ENCODE data around the gene RPS16.
A peak's percentile ranks its signal among the peaks of the same experiment; 100 is the strongest.

The RPS16 gene

DNA sequence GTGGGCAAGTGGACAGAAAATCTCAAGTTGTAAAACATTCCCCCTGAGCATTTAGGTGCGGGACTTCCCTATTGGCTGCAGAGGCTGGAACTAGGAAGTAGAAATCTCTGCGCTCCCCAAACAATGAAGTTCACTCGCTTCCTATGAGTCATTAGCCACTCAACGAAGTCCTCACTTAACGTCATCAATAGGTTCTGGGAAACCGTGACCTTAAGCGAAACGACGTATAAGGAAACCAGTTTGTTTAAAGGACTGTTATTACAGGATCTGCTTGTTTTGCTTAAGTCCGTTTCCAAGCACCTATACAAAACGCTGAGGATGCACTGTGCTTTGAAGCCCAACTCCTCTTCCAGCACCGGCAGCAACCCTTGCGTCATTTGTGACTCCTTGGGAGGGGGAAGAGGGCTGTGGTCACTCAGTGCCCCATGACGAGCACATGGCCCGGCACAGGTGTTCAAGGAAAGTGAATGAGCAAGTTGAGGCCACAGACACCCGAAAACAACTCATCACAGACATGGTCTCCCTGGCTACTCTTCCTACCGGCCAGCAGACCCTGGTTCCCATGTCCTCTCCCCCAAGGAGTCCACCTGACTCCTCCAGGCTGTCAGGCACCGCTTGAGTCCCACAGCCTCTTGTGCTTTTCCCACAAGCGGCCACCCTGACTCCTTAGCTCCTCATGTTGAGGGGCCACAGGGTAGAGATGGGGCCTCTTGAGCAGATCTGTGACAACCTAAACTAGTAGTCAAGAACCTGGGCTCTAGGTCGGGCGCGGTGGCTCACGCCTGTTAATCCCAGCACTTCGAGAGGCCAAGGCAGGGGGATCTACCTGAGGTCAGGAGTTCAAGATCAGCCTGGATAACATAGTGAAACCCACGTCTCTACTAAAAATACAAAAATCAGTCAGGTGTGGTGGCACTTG is 4.8 kb downstream of the RPS16 start:
- Histone ChIP-seq H3K9me3 (ENCODE audit: control insufficient read depth, insufficient read depth, low read depth, low read length) (no peaks in the 10 kb centered on the region), H3K36me3 (ENCODE audit: control insufficient read depth, insufficient read depth, low read length) (peaks cover 35% of the 10 kb centered on the region), H3K27me3 (ENCODE audit: control insufficient read depth, insufficient read depth, low read length) (no peaks in the 10 kb centered on the region), H3K9ac (ENCODE audit: low read length) (peak overlapping the region; percentile 47), H3K27ac (ENCODE audit: low read depth, low read length) (peak overlapping the region; percentile 36; the same call in 1 of the 2 replicates), H3K4me3 (ENCODE audit: low read depth, low read length) (peak overlapping the region; percentile 19; the same call in 1 of the 2 replicates), H3K4me1 (ENCODE audit: control insufficient read depth, insufficient read depth, low read length) (peaks cover 38% of the 10 kb centered on the region)

- Histone ChIP-seq H3K27me3 (ENCODE audit: control insufficient read depth, insufficient read depth, low read length) (no peaks in the 10 kb centered on the region), H3K27ac (ENCODE audit: low read depth, low read length) (peak overlapping the region; percentile 81), H3K9me3 (ENCODE audit: control insufficient read depth, insufficient read depth, low read depth, low read length) (no peaks in the 10 kb centered on the region), H3K4me3 (ENCODE audit: low read depth, low read length) (peak overlapping the region; percentile 41), H3K4me1 (ENCODE audit: control insufficient read depth, insufficient read depth, low read length) (peaks cover 30% of the 10 kb centered on the region), H3K9ac (ENCODE audit: low read length) (peak overlapping the region; percentile 79), H3K36me3 (ENCODE audit: control insufficient read depth, insufficient read depth, low read length) (peaks cover 36% of the 10 kb centered on the region)
Observed at GRCh38 chr19:39428283-39429112, 7.3 kb downstream of the RPS16 start.

DNA sequence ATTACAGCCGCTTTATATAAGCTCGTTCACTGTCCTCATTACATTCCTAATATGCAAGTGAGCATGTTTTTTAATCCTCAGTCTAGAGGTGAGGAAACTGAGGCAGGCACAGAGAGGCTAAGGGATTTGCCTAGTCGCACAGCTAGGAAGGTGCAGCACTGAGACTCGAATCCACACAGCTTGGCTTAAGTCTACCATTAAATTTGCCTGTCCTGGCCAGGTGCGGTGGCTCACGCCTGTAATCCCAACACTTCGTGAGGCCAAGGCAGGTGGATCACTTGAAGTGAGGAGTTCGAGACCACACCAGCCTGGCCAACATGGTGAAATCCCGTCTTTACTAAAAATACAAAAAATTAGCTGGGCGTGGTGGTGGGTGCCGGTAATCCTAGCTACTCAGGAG is 8.0 kb downstream of the RPS16 start:
- peaks cover 30% of the 10 kb centered on the region for H3K4me1 ChIP-seq (ENCODE audit: control insufficient read depth, insufficient read depth, low read length)
- H3K36me3 ChIP-seq (ENCODE audit: control insufficient read depth, insufficient read depth, low read length): peaks cover 36% of the 10 kb centered on the region
- H3K9me3 ChIP-seq (ENCODE audit: control insufficient read depth, insufficient read depth, low read depth, low read length): no peaks in the 10 kb centered on the region
- no peaks in the 10 kb centered on the region for H3K27me3 ChIP-seq (ENCODE audit: control insufficient read depth, insufficient read depth, low read length)
- H3K9ac ChIP-seq (ENCODE audit: low read length): peak overlapping the region; percentile 17
- peak overlapping the region; percentile 81 for H3K27ac ChIP-seq (ENCODE audit: low read depth, low read length)
- H3K4me3 ChIP-seq (ENCODE audit: low read depth, low read length): no peak overlapping the region

- H3K4me1 ChIP-seq (ENCODE audit: control insufficient read depth, insufficient read depth, low read length): peaks cover 29% of the 10 kb centered on the region
- no peak overlapping the region for H3K4me3 ChIP-seq (ENCODE audit: low read depth, low read length)
- no peaks in the 10 kb centered on the region for H3K27me3 ChIP-seq (ENCODE audit: control insufficient read depth, insufficient read depth, low read length)
- peaks cover 46% of the 10 kb centered on the region for H3K36me3 ChIP-seq (ENCODE audit: control insufficient read depth, insufficient read depth, low read length)
- H3K9ac ChIP-seq (ENCODE audit: low read length): no peak overlapping the region
- no peaks in the 10 kb centered on the region for H3K9me3 ChIP-seq (ENCODE audit: control insufficient read depth, insufficient read depth, low read depth, low read length)
- H3K27ac ChIP-seq (ENCODE audit: low read depth, low read length): no peak overlapping the region
Observed at GRCh38 chr19:39426170-39426569, 9.6 kb downstream of the RPS16 start.

DNA sequence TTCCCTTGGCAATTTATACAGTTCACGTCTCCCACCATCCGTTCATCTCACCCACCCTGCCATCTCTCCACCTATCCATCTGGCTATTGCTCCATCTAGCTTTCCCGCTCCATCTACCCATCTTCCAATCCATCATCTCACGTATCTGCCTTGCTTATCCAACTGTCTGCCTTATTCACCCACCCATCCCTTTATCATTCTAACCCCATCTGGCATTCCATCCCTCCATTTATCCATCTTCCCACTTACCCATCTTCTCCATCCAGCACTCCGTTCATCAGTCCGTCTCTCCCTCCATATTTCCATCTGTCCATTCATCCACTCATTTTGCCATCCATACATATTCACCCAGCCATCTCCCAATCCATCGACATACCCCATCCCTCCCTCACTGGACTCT is 10.0 kb downstream of the RPS16 start:
- Histone ChIP-seq H3K4me1 (ENCODE audit: control insufficient read depth, insufficient read depth, low read length) (peaks cover 24% of the 10 kb centered on the region), H3K9me3 (ENCODE audit: control insufficient read depth, insufficient read depth, low read depth, low read length) (no peaks in the 10 kb centered on the region), H3K36me3 (ENCODE audit: control insufficient read depth, insufficient read depth, low read length) (peaks cover 50% of the 10 kb centered on the region), H3K9ac (ENCODE audit: low read length) (no peak overlapping the region), H3K27ac (ENCODE audit: low read depth, low read length) (no peak overlapping the region), H3K4me3 (ENCODE audit: low read depth, low read length) (no peak overlapping the region), H3K27me3 (ENCODE audit: control insufficient read depth, insufficient read depth, low read length) (no peaks in the 10 kb centered on the region)

- Histone ChIP-seq H3K9me3 (ENCODE audit: control insufficient read depth, insufficient read depth, low read depth, low read length) (no peaks in the 10 kb centered on the region), H3K4me1 (ENCODE audit: control insufficient read depth, insufficient read depth, low read length) (peaks cover 19% of the 10 kb centered on the region), H3K27ac (ENCODE audit: low read depth, low read length) (no peak overlapping the region), H3K27me3 (ENCODE audit: control insufficient read depth, insufficient read depth, low read length) (no peaks in the 10 kb centered on the region), H3K4me3 (ENCODE audit: low read depth, low read length) (no peak overlapping the region), H3K36me3 (ENCODE audit: control insufficient read depth, insufficient read depth, low read length) (peaks cover 58% of the 10 kb centered on the region), H3K9ac (ENCODE audit: low read length) (no peak overlapping the region)
Observed at GRCh38 chr19:39424934-39425333, 10.8 kb downstream of the RPS16 start.

DNA sequence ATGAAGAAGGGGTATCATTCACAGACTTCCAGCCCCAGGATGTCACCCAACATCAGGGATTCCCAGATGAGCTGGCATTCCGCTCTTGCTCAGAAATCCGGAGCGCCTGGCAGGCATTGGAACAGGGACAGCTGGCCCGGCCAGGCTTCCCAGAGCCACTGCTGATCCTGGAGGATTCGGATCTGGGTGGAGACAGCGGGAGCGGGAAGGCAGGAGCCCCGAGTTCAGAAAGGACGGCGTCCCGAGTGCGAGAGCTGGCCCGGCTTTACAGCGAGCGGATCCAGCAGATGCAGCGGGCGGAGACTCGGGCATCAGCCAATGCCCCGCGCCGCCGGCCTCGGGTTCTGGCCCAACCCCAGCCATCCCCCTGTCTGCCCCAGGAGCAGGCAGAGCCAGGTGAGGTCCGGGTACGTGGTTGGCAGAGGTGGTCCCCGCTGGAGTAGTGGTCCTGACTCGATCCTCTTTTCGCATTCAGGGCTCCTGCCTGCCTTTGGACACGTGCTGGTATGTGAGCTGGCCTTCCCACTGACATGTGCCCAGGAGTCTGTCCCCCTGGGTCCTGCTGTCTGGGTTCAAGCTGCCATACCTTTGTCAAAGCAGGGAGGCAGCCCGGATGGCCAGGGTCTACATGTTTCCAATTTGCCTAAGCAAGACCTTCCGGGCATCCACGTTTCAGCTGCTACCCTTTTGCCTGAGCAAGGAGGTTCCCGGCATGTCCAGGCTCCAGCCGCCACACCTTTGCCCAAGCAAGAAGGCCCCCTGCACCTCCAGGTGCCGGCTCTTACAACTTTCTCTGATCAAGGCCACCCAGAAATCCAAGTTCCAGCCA is 12.3 kb downstream of the RPS16 start:
- H3K9ac ChIP-seq (ENCODE audit: low read length): no peak overlapping the region
- H3K9me3 ChIP-seq (ENCODE audit: control insufficient read depth, insufficient read depth, low read depth, low read length): no peaks in the 10 kb centered on the region
- H3K4me1 ChIP-seq (ENCODE audit: control insufficient read depth, insufficient read depth, low read length): peaks cover 11% of the 10 kb centered on the region
- H3K36me3 ChIP-seq (ENCODE audit: control insufficient read depth, insufficient read depth, low read length): peaks cover 69% of the 10 kb centered on the region
- H3K27me3 ChIP-seq (ENCODE audit: control insufficient read depth, insufficient read depth, low read length): no peaks in the 10 kb centered on the region
- H3K4me3 ChIP-seq (ENCODE audit: low read depth, low read length): no peak overlapping the region
- H3K27ac ChIP-seq (ENCODE audit: low read depth, low read length): no peak overlapping the region

- no peaks in the 10 kb centered on the region for H3K9me3 ChIP-seq (ENCODE audit: control insufficient read depth, insufficient read depth, low read depth, low read length)
- no peaks in the 10 kb centered on the region for H3K4me1 ChIP-seq (ENCODE audit: control insufficient read depth, insufficient read depth, low read length)
- no peak overlapping the region for H3K27ac ChIP-seq (ENCODE audit: low read depth, low read length)
- no peaks in the 10 kb centered on the region for H3K27me3 ChIP-seq (ENCODE audit: control insufficient read depth, insufficient read depth, low read length)
- no peak overlapping the region for H3K9ac ChIP-seq (ENCODE audit: low read length)
- H3K36me3 ChIP-seq (ENCODE audit: control insufficient read depth, insufficient read depth, low read length): peaks cover 81% of the 10 kb centered on the region
- no peak overlapping the region for H3K4me3 ChIP-seq (ENCODE audit: low read depth, low read length)
Observed at GRCh38 chr19:39422020-39422419, 13.7 kb downstream of the RPS16 start.

- Histone ChIP-seq H3K27me3 (ENCODE audit: control insufficient read depth, insufficient read depth, low read length) (no peaks in the 10 kb centered on the region), H3K27ac (ENCODE audit: low read depth, low read length) (no peak overlapping the region), H3K4me3 (ENCODE audit: low read depth, low read length) (no peak overlapping the region), H3K36me3 (ENCODE audit: control insufficient read depth, insufficient read depth, low read length) (peaks cover 90% of the 10 kb centered on the region), H3K9me3 (ENCODE audit: control insufficient read depth, insufficient read depth, low read depth, low read length) (no peaks in the 10 kb centered on the region), H3K4me1 (ENCODE audit: control insufficient read depth, insufficient read depth, low read length) (peaks cover 1% of the 10 kb centered on the region; the same call in 1 of the 2 replicates), H3K9ac (ENCODE audit: low read length) (no peak overlapping the region)
Observed at GRCh38 chr19:39420769-39421168, 15.0 kb downstream of the RPS16 start.

GRCh38 chr19:39419003-39419402 is 16.7 kb downstream of the RPS16 start:
- Histone ChIP-seq H3K4me3 (ENCODE audit: low read depth, low read length) (no peak overlapping the region), H3K36me3 (ENCODE audit: control insufficient read depth, insufficient read depth, low read length) (peaks cover 76% of the 10 kb centered on the region), H3K9me3 (ENCODE audit: control insufficient read depth, insufficient read depth, low read depth, low read length) (no peaks in the 10 kb centered on the region)

More at GRCh38 chr19:39419003-39419402, 16.7 kb downstream of the RPS16 start:
- H3K9ac ChIP-seq (ENCODE audit: low read length): no peak overlapping the region
- H3K27me3 ChIP-seq (ENCODE audit: control insufficient read depth, insufficient read depth, low read length): no peaks in the 10 kb centered on the region
- no peak overlapping the region for H3K27ac ChIP-seq (ENCODE audit: low read depth, low read length)
- H3K4me1 ChIP-seq (ENCODE audit: control insufficient read depth, insufficient read depth, low read length): peaks cover 15% of the 10 kb centered on the region; the same call in 1 of the 2 replicates
